Measurements from ENCODE around the gene CACNG4. TPM values are rescaled to one million over a fixed set of nuclear protein-coding genes. Genes with fewer than 3 reads are reported as not detected.

Gene CACNG4
- not detected in 2 replicates for total RNA-seq

DNA sequence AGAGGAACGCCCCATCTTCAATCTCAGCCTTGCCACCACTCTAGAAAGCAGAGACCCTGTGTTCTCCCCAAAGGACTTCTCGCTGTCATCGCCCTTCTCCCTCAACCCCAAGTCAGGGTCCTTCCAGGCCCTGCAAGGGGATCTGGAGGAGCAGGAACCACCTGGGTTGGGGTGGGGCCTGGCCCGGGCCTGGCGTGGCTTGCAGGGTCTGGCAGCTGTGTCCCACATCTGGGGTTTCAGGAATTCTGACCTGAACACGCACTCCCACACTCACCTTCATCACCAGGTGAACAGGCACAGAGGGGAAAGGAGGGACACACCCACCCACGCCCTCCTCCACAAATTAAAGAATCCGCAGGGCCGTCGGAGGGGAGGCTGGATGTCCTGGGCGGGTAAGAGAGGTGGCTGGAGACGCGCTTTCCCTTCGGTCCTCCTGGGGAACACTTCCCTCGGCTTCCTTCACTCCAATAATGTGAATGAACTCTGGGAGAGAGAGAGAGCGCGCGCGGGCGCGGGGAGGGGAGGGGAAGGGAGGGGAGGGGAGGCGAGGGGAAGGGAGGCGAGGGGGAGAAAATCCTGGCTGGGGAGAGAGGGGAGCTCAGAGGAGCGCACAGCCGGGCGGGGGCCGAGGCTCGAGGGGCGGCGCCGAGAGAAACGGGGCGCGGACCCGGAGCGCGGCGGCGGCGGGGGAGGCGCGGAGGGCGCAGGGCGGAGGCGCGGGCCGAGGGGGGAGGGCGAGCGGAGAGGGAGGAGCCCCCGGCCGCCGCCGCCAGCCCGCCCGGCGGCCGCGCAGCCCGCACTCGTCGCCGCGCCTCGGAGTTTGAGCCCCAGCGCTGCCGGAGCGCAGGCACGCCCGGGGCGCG is at the start of gene CACNG4:
TSS of gene CACNG4 (plus strand) at position 799 of the 863 bp plus-strand sequence. CDS start 205 bp downstream, outside the sequence.

DNA sequence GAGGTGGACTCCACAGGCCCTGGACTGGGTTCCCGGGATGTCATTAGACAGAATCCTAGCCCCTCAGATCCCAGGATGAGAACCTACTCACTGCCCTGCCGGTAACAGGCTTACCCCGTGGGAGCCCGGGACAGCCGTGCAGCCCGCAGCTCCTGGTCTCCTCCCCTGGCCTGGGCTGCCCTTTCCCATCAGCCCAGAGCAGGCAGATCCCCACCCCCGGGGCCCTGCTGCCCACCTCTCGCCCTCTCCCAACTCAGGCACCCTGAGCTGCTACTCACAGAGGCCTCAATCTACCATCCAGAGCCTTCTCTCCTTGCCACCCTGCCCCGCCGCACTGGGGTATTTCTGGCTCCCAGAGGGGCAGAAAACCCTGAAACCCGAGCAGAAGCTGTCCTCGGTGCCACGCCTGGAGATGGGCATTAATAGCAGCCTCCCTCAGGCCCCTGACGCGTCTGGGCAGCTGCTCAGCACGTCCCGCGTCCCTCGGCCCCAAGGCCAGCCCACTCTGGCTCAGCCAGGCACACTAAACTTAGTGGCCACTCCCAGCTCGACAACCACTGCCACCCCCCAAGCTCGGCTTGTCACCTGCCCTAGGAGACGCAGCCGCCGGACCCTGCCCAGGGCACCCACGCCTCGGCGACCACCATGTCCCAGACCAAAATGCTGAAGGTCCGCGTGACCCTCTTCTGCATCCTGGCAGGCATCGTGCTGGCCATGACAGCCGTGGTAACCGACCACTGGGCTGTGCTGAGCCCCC is 79.7 kb downstream of the CACNG4 start, which contains the start of gene CACNG1:
TSS of gene CACNG1 (plus strand) at position 539 of the 757 bp plus-strand sequence. CDS start at position 646, 107 bp downstream.

Other genes starting within 250 kb of the CACNG4 start
- gene CACNG5, start 129.6 kb upstream of the CACNG4 start, total RNA-seq = not detected in 2 replicates
- not detected in 2 replicates for gene CACNG1, start 79.8 kb downstream of the CACNG4 start, total RNA-seq

Measured in subcutaneous preadipocyte (primary cell).